Spleen (tissue), 7 donors: ENCODE results near the gene TPST2.

ENCODE experiments used
- POLR2A ChIP-seq, 3 donors: fragments of 450-650 bp; IDR thresholded peaks; one replicate each; pipeline ENCODE4 v1.5.1; 2017; ENCODE audit warnings: antibody characterized with exemption in 3 of 3, mild to moderate bottlenecking in 1 of 3
- POLR2AphosphoS5 ChIP-seq, 3 donors: sonication (generic); formaldehyde crosslinking; IDR thresholded peaks; one replicate each; pipeline ENCODE4 v1.5.1; 2017; ENCODE audit warnings: antibody characterized with exemption in 3 of 3
- TF ChIP-seq, protein P1 (sequence below), 11 experiments: fragments of 200-600 bp in 7 of 11; fragments of 450-650 bp in 4 of 11; sonication (generic) in 4 of 11; IDR thresholded peaks in 8 of 11; conservative IDR thresholded peaks in 3 of 11; 1 replicate in 7 of 11; 2 replicates in 4 of 11; pipeline versions ENCODE4 v1.4.0 to v1.8.0; 2016 to 2021; ENCODE audit warnings: antibody characterized with exemption in 11 of 11, inconsistent platforms in 4 of 11, mild to moderate bottlenecking in 1 of 11
- donor health status: DM: no; HTN: no; CAD: no; lungs with moderate emphysema.
- donor health status: DM: no; HTN: no; CAD: no.
- donor health status: DM: no; HTN: no; CAD: no.

- TF ChIP-seq, protein P1, sequence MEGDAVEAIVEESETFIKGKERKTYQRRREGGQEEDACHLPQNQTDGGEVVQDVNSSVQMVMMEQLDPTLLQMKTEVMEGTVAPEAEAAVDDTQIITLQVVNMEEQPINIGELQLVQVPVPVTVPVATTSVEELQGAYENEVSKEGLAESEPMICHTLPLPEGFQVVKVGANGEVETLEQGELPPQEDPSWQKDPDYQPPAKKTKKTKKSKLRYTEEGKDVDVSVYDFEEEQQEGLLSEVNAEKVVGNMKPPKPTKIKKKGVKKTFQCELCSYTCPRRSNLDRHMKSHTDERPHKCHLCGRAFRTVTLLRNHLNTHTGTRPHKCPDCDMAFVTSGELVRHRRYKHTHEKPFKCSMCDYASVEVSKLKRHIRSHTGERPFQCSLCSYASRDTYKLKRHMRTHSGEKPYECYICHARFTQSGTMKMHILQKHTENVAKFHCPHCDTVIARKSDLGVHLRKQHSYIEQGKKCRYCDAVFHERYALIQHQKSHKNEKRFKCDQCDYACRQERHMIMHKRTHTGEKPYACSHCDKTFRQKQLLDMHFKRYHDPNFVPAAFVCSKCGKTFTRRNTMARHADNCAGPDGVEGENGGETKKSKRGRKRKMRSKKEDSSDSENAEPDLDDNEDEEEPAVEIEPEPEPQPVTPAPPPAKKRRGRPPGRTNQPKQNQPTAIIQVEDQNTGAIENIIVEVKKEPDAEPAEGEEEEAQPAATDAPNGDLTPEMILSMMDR (IDR thresholded peaks at IDR 0.05 in 8 of 11, conservative IDR thresholded peaks at IDR 0.05 in 3 of 11): no peak
- TF ChIP-seq POLR2AphosphoS5 (IDR thresholded peaks at IDR 0.05): peak in 1 of 3 donors; percentile 20
- no peak for TF ChIP-seq POLR2A (IDR thresholded peaks at IDR 0.05)
These were observed 60.6 kb downstream of the TPST2 start for GRCh38 chr22:26529345-26529744.
